ENCODE results near the gene EPHA4.

DNA sequence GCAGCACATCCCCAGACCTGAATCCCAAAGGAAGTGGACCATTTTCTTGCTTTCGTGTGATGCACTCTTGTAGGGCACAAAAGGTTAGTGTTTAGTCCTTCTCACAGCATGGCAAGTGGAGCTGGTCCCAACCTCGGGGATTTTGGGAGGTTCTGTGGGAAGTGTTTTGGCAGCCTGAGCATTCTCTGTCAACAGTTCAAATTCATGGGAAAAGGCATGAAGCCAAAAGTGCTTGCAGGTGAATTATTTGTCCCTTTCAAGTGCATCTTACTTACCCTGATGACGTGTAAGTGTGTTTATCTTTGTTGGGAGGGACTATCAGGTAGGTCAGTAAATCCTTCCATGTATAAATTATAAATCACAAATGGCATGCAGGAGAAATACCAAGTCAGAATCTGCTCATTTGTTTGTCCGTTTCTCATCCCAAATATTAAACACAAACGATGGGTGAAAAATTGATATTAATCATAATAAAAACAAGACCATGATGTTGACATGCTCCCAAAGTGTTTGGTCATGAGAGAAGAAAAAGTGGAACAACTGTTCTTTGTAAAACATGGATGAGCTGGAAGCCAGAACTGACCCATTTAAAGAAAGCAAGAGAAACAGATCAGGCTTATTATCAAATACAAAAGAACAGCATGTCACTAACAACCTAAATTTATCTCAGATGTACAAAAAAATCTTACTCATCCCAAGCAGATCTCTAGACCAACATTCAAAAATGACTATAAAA lies 57.6 kb downstream of the EPHA4 start:
- TF ChIP-seq CTCF (optimal IDR thresholded peaks at IDR 0.05 in 1 of 3, IDR thresholded peaks at IDR 0.05 in 1 of 3, conservative IDR thresholded peaks at IDR 0.05 in 1 of 3; ENCODE audit: extremely low read depth in 1 of 3, insufficient read depth in 2 of 3, low read length in 3 of 3), result no peak
- TF ChIP-seq EZH2 (IDR thresholded peaks at IDR 0.05; ENCODE audit: low read length), result no peak

Measured in keratinocyte (primary cell).